ENCODE data around the gene PKIB. TPM values are rescaled to one million over a fixed set of nuclear protein-coding genes. Genes with fewer than 3 reads are reported as not detected.

Gene PKIB
- total and polyA plus RNA-seq, 10 of the 15 experiments (the other 5 are each of a cell fraction or from before 2014, with no cell fraction given), result 0.20 to 1.8 (median 0.87) TPM

DNA sequence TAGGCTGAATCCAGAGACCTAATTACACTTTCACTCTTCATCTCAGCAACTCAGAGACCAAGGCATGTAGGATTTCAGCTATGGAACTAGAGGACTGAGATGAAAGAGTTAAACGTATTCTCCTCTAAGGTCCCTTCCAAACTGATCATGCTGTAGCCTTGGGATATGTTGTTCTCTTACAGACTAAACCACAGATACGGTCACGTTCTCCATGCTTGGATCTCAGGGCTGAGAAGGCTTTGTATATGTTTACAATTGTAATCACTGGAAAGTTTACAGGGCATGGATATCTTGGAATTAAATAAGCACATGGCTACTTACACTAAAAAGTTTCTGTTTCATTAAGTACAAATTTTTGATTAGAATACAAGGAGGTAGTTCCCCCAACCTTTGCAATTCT, 50.1 kb downstream of the PKIB start:
- intact Hi-C loops (cut with micrococcal nuclease; ENCODE audit: unreplicated experiment) (no loop called here), in situ Hi-C loops (cut with MboI) (no loop called here)
- TF ChIP-seq SMAD1 (IDR thresholded peaks at IDR 0.05; ENCODE audit: low read depth, partially characterized antibody) (no peak), MLLT1 (IDR thresholded peaks at IDR 0.05) (no peak), IKZF1 (conservative IDR thresholded peaks at IDR 0.05) (no peak), KLF5 (IDR thresholded peaks at IDR 0.05; ENCODE audit: partially characterized antibody) (no peak), NFXL1 (IDR thresholded peaks at IDR 0.05; ENCODE audit: borderline replicate concordance) (no peak), POLR2AphosphoS2 (IDR thresholded peaks at IDR 0.05; ENCODE audit: low read depth, low read length) (no peak)
- Histone ChIP-seq H3K27me3 (replicated peaks in 1 of 2; ENCODE audit: control insufficient read depth in 2 of 2, insufficient read depth in 2 of 2, low read length in 1 of 2) (no peaks in the 10 kb centered on the region), H4K20me1 (ENCODE audit: control insufficient read depth, insufficient read depth) (no peaks in the 10 kb centered on the region), H3K36me3 (ENCODE audit: control insufficient read depth in 2 of 2, insufficient read depth in 2 of 2, low read length in 1 of 2) (no peaks in the 10 kb centered on the region), H3K9ac (ENCODE audit: control insufficient read depth, insufficient read depth, low read length) (no peak overlapping the region), H3K4me2 (ENCODE audit: control insufficient read depth, insufficient read depth) (no peak overlapping the region), H3K9me3 (replicated peaks; ENCODE audit: control insufficient read depth, insufficient read depth, low read length) (no peaks in the 10 kb centered on the region), H3K4me3 (no peak overlapping the region), H2AFZ (ENCODE audit: control insufficient read depth, low read depth, low read length) (no peak overlapping the region), H3K79me2 (ENCODE audit: control insufficient read depth, insufficient read depth, low read length) (no peaks in the 10 kb centered on the region), H3K27ac (ENCODE audit: control insufficient read depth, insufficient read depth) (no peak overlapping the region), H3K4me1 (ENCODE audit: control insufficient read depth, insufficient read depth, low read length) (no peaks in the 10 kb centered on the region)
- BruUV-seq (replicated peaks), result no TSS peak
- ChIA-PET RAD21 (ENCODE audit: unreplicated experiment) (no interaction called here), CTCF (interaction anchor here (1.0 to 5.0 kb wide), 3 partner anchors 7 to 35 kb away, joined by 3 to 18 read pairs (median 6); no protein-coding TSS in a partner anchor), SMC1A (ENCODE audit: uncharacterized antibody, unreplicated experiment) (interaction anchor here (0.9 to 1.4 kb wide), 3 partner anchors 11 to 70 kb away, joined by 3 read pairs; no protein-coding TSS in a partner anchor), POLR2A (no interaction called here)
- no peak for DNase-seq (ENCODE audit: low read depth, low spot score)
- no peak for ATAC-seq
- WGBS (ENCODE audit: insufficient coverage, insufficient replicate concordance, low lambda C conversion rate, missing lambda C conversion rate), result 1% methylated on average over 3 of the region's 3 CpGs
- FAIRE-seq, result no peak

GRCh38 chr6:122663981-122664380, 53.8 kb downstream of the PKIB start:
- no peak overlapping the region for H3K9ac ChIP-seq (ENCODE audit: control insufficient read depth, insufficient read depth, low read length)
- H4K20me1 ChIP-seq (ENCODE audit: control insufficient read depth, insufficient read depth), result no peaks in the 10 kb centered on the region
- no TSS peak for BruUV-seq (replicated peaks)
- FAIRE-seq (no peak), DNase-seq (ENCODE audit: low read depth, low spot score) (no peak), ATAC-seq (no peak)
- H3K27ac ChIP-seq (ENCODE audit: control insufficient read depth, insufficient read depth), result no peak overlapping the region
- H2AFZ ChIP-seq (ENCODE audit: control insufficient read depth, low read depth, low read length), result no peak overlapping the region
- in situ Hi-C loops (cut with MboI), result no loop called here
- TF ChIP-seq RCOR1 (conservative IDR thresholded peaks at IDR 0.05; ENCODE audit: low read depth, low read length), result no peak
- TF ChIP-seq, protein P1, sequence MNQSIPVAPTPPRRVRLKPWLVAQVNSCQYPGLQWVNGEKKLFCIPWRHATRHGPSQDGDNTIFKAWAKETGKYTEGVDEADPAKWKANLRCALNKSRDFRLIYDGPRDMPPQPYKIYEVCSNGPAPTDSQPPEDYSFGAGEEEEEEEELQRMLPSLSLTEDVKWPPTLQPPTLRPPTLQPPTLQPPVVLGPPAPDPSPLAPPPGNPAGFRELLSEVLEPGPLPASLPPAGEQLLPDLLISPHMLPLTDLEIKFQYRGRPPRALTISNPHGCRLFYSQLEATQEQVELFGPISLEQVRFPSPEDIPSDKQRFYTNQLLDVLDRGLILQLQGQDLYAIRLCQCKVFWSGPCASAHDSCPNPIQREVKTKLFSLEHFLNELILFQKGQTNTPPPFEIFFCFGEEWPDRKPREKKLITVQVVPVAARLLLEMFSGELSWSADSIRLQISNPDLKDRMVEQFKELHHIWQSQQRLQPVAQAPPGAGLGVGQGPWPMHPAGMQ (IDR thresholded peaks at IDR 0.05; ENCODE audit: borderline replicate concordance), result no peak
- no peak overlapping the region for H3K4me2 ChIP-seq (ENCODE audit: control insufficient read depth, insufficient read depth)
- ChIA-PET POLR2A (no interaction called here), SMC1A (ENCODE audit: uncharacterized antibody, unreplicated experiment) (interaction anchor here (1.0 to 4.6 kb wide), 8 partner anchors 11 to 64 kb away, joined by 3 to 23 read pairs (median 4); no protein-coding TSS in a partner anchor), RAD21 (ENCODE audit: unreplicated experiment) (interaction anchor here (0.8 to 2.1 kb wide), 3 partner anchors 8 to 82 kb away, joined by 3 to 5 read pairs (median 4); partner anchors contain the start of gene PKIB), CTCF (interaction anchor here (0.8 to 2.4 kb wide), 4 partner anchors 8 to 134 kb away, joined by 3 to 7 read pairs (median 4); no protein-coding TSS in a partner anchor)
- no peaks in the 10 kb centered on the region for H3K4me1 ChIP-seq (ENCODE audit: control insufficient read depth, insufficient read depth, low read length)
- H3K4me3 ChIP-seq, result no peak overlapping the region
- intact Hi-C loops (cut with micrococcal nuclease; ENCODE audit: unreplicated experiment), result no loop called here
- no peaks in the 10 kb centered on the region for H3K27me3 ChIP-seq (replicated peaks in 1 of 2; ENCODE audit: control insufficient read depth in 2 of 2, insufficient read depth in 2 of 2, low read length in 1 of 2)
- no peaks in the 10 kb centered on the region for H3K36me3 ChIP-seq (ENCODE audit: control insufficient read depth in 2 of 2, insufficient read depth in 2 of 2, low read length in 1 of 2)
- no peaks in the 10 kb centered on the region for H3K9me3 ChIP-seq (replicated peaks; ENCODE audit: control insufficient read depth, insufficient read depth, low read length)
- H3K79me2 ChIP-seq (ENCODE audit: control insufficient read depth, insufficient read depth, low read length), result no peaks in the 10 kb centered on the region

Data from GM12878 (cell line).